NCI-H524 treated with DMSO at 0.1 percent for 48 hours (cell line): ENCODE data around the gene ZNF611.
"Not testable (repeated sequence)": the region's sequence is repeated elsewhere in the genome, so short reads cannot be mapped to it uniquely, and the experiment has no call there.

Source experiments
- DNase-seq: peaks from one replicate; lab custom pipeline; 2025; lab: John Stamatoyannopoulos, UW

ZNF611 gene

GRCh38 chr19:52716522-52716921, 18.3 kb downstream of the ZNF611 start:
- DNase-seq: no peak

- not testable (repeated sequence) for DNase-seq
Observed at GRCh38 chr19:52715902-52716301, 18.9 kb downstream of the ZNF611 start.

GRCh38 chr19:52715330-52715729, 19.5 kb downstream of the ZNF611 start:
- not testable (repeated sequence) for DNase-seq

- DNase-seq: not testable (repeated sequence)
Observed at GRCh38 chr19:52713051-52713450, 21.8 kb downstream of the ZNF611 start.

- DNase-seq: not testable (repeated sequence)
Observed at GRCh38 chr19:52711661-52712060, 23.2 kb downstream of the ZNF611 start.

GRCh38 chr19:52710538-52710937, 24.3 kb downstream of the ZNF611 start:
- DNase-seq: no peak

GRCh38 chr19:52705615-52706014, 29.2 kb downstream of the ZNF611 start:
- not testable (repeated sequence) for DNase-seq

GRCh38 chr19:52703917-52704316, 30.9 kb downstream of the ZNF611 start:
- no peak for DNase-seq

- DNase-seq: no peak
Observed at GRCh38 chr19:52700673-52701072, 34.2 kb downstream of the ZNF611 start.

- not testable (repeated sequence) for DNase-seq
Observed at GRCh38 chr19:52699555-52699954, 35.3 kb downstream of the ZNF611 start.

GRCh38 chr19:52695996-52696395, 38.8 kb downstream of the ZNF611 start:
- no peak for DNase-seq

GRCh38 chr19:52694921-52695320, 39.9 kb downstream of the ZNF611 start:
- DNase-seq: no peak

- not testable (repeated sequence) for DNase-seq
Observed at GRCh38 chr19:52694281-52694680, 40.6 kb downstream of the ZNF611 start.

GRCh38 chr19:52692431-52693008, 42.3 kb downstream of the ZNF611 start:
- DNase-seq: no peak

- DNase-seq: peak; percentile 31
Observed at GRCh38 chr19:52691737-52692136, 43.1 kb downstream of the ZNF611 start.

- DNase-seq: no peak
Observed at GRCh38 chr19:52691215-52691610, 43.6 kb downstream of the ZNF611 start.

GRCh38 chr19:52690369-52691214, 44.3 kb downstream of the ZNF611 start:
- no peak for DNase-seq

GRCh38 chr19:52689843-52690368, 44.9 kb downstream of the ZNF611 start:
- DNase-seq: no peak

- not testable (repeated sequence) for DNase-seq
Observed at GRCh38 chr19:52688925-52689796, 45.7 kb downstream of the ZNF611 start.

GRCh38 chr19:52688335-52688734, 46.5 kb downstream of the ZNF611 start:
- DNase-seq: no peak

GRCh38 chr19:52687684-52688083, 47.2 kb downstream of the ZNF611 start:
- no peak for DNase-seq

GRCh38 chr19:52685811-52686210, 49.0 kb downstream of the ZNF611 start:
- no peak for DNase-seq
